ENCODE data around the gene P3R3URF. TPM values are rescaled to one million over a fixed set of nuclear protein-coding genes. Genes with fewer than 3 reads are reported as not detected.

Gene P3R3URF
- total and polyA plus RNA-seq, 9 of the 15 experiments (the other 6 are each of a cell fraction or from before 2014, with no cell fraction given), result not detected

- no peak for TF ChIP-seq USF1 (CRISPR knock-in tag; IDR thresholded peaks at IDR 0.05)
- TF ChIP-seq SRF (CRISPR knock-in tag; IDR thresholded peaks at IDR 0.05), result no peak
- no peak for TF ChIP-seq EWSR1 (IDR thresholded peaks at IDR 0.05; ENCODE audit: borderline replicate concordance, low read depth, partially characterized antibody)
These were observed 11.0 kb upstream of the P3R3URF start (continued) for GRCh38 chr1:46187106-46187869.

- no peak for DNase-seq (ENCODE audit: extremely low read depth in 1 of 4, low spot score in 3 of 4)
- no peaks in the 10 kb centered on the region for H3K27me3 ChIP-seq (ENCODE audit: control insufficient read depth in 2 of 2, insufficient read depth in 2 of 2, low read length in 2 of 2)
These were observed 9.8 kb upstream of the P3R3URF start for GRCh38 chr1:46186076-46186475.

More at GRCh38 chr1:46186076-46186475, 9.8 kb upstream of the P3R3URF start:
- peaks cover 33% of the 10 kb centered on the region for H3K36me3 ChIP-seq (ENCODE audit: control insufficient read depth, insufficient read depth, low read length)
- H3K4me2 ChIP-seq (ENCODE audit: insufficient read depth, low read length), result no peak overlapping the region
- no peaks in the 10 kb centered on the region for H3K79me2 ChIP-seq (ENCODE audit: control insufficient read depth, insufficient read depth, low read length)
- no TSS peak for BruUV-seq (replicated peaks)
- H2AFZ ChIP-seq (ENCODE audit: low read depth, low read length), result no peak overlapping the region
- no peak for FAIRE-seq
- in situ Hi-C loops (cut with MboI) (loop anchor here (25.0 kb wide), 1 partner anchor 549 kb away; no protein-coding TSS in a partner anchor), intact Hi-C loops (cut with micrococcal nuclease) (no loop called here)
- ChIA-PET CTCF (ENCODE audit: low intra/inter-chr PET ratio) (no interaction called here), POLR2A (interaction anchor here (0.7 kb wide), 1 partner anchor 1948 kb away, joined by 3 read pairs; no protein-coding TSS in a partner anchor)
- WGBS (ENCODE audit: insufficient coverage, low coverage, missing lambda C conversion rate), result 69% methylated on average over 1 of the region's 2 CpGs
- no peak for ATAC-seq
- TF ChIP-seq ZNF830 (CRISPR knock-in tag; IDR thresholded peaks at IDR 0.05), result no peak
- TF ChIP-seq ZZZ3 (IDR thresholded peaks at IDR 0.05), result no peak
- TF ChIP-seq PHB2 (IDR thresholded peaks at IDR 0.05; ENCODE audit: low read depth), result no peak
- no peak for TF ChIP-seq MAX (CRISPR knock-in tag; IDR thresholded peaks at IDR 0.05)
- TF ChIP-seq BHLHE40 (IDR thresholded peaks at IDR 0.05; ENCODE audit: low read length), result no peak
- TF ChIP-seq ZNF143 (CRISPR knock-in tag; IDR thresholded peaks at IDR 0.05), result no peak
- TF ChIP-seq ZSCAN32 (CRISPR knock-in tag; IDR thresholded peaks at IDR 0.05), result no peak
- H4K20me1 ChIP-seq (replicated peaks; ENCODE audit: control insufficient read depth, insufficient read depth, low read length), result no peaks in the 10 kb centered on the region; the same call in 1 of the 2 replicates
- no peak overlapping the region for H3K27ac ChIP-seq (ENCODE audit: extremely low read depth, low read depth, low read length)
- no peak overlapping the region for H3K4me3 ChIP-seq
- H3K4me1 ChIP-seq (replicated peaks in 1 of 2; ENCODE audit: control insufficient read depth in 2 of 2, insufficient read depth in 2 of 2, low read length in 2 of 2), result peaks cover 11 to 12% of the 10 kb centered on the region in 2 experiments; a peak in 4 of 5 replicates
- peaks cover 5% of the 10 kb centered on the region for H3K9me1 ChIP-seq (ENCODE audit: control insufficient read depth, insufficient read depth, low read length)
- no peaks in the 10 kb centered on the region for H3K9me3 ChIP-seq (replicated peaks; ENCODE audit: control insufficient read depth, insufficient read depth, low read depth, low read length)
- H3K9ac ChIP-seq (ENCODE audit: insufficient read depth in 1 of 2, low read depth in 2 of 2, low read length in 2 of 2), result no peak overlapping the region
